C4-2B (cell line): Measurements from ENCODE around the gene ERMARD.

ENCODE experiments used
- CTCF ChIP-seq: fragments of 450-650 bp; conservative IDR thresholded peaks from 2 replicates; pipeline ENCODE4 v1.5.1; 2017; ENCODE audit warnings: mild to moderate bottlenecking
- ZFX ChIP-seq: fragments of 450-650 bp; IDR thresholded peaks from 2 replicates; pipeline ENCODE4 v1.6.1; 2017

- TF ChIP-seq CTCF (no peak), ZFX (no peak)
Observed at GRCh38 chr6:169788809-169789145, 37.4 kb downstream of the ERMARD start.
